KOPT-K1 (cell line): ENCODE data around the gene ZNF217.
"Not testable (repeated sequence)": the region's sequence is repeated elsewhere in the genome, so short reads cannot be mapped to it uniquely, and the experiment has no call there.

Source experiments
- H3K27ac ChIP-seq: fragments of 200-600 bp; sonication (generic); 2 replicates; pipeline ENCODE4 v1.5.1; 2016; ENCODE audit warnings: antibody characterized with exemption, mild to moderate bottlenecking, low read depth, low read length; ENCODE audit not compliant: poor library complexity, severe bottlenecking
- H3K36me3 ChIP-seq: fragments of 200-600 bp; sonication (generic); 2 replicates; pipeline ENCODE4 v1.5.1; 2017; ENCODE audit warnings: antibody characterized with exemption, mild to moderate bottlenecking, low read length, moderate library complexity; ENCODE audit not compliant: insufficient read depth
- H3K9me3 ChIP-seq: fragments of 200-600 bp; sonication (generic); 2 replicates; pipeline ENCODE4 v1.5.1; 2017; ENCODE audit warnings: antibody characterized with exemption, low read length, mild to moderate bottlenecking; ENCODE audit not compliant: insufficient read depth, poor library complexity, severe bottlenecking

The ZNF217 gene

GRCh38 chr20:53584550-53584913 is 9.1 kb downstream of the ZNF217 start:
- H3K9me3 ChIP-seq, H3K27ac ChIP-seq: not testable (repeated sequence)
- peaks cover 36% of the 10 kb centered on the region for H3K36me3 ChIP-seq

- peaks cover 41% of the 10 kb centered on the region for H3K36me3 ChIP-seq
- not testable (repeated sequence) for H3K27ac ChIP-seq, H3K9me3 ChIP-seq
Measured at GRCh38 chr20:53583660-53584549, 9.7 kb downstream of the ZNF217 start.

GRCh38 chr20:53582574-53583351 is 10.9 kb downstream of the ZNF217 start:
- H3K9me3 ChIP-seq, result no peaks in the 10 kb centered on the region
- peaks cover 52% of the 10 kb centered on the region for H3K36me3 ChIP-seq
- peak overlapping the region; percentile 20 for H3K27ac ChIP-seq

- no peaks in the 10 kb centered on the region for H3K9me3 ChIP-seq
- peaks cover 58% of the 10 kb centered on the region for H3K36me3 ChIP-seq
- H3K27ac ChIP-seq, result peak overlapping the region; percentile 20
Measured at GRCh38 chr20:53582251-53582570, 11.4 kb downstream of the ZNF217 start.

- H3K27ac ChIP-seq, result peak overlapping the region; percentile 20
- peaks cover 63% of the 10 kb centered on the region for H3K36me3 ChIP-seq
Measured at GRCh38 chr20:53581444-53582250, 12.0 kb downstream of the ZNF217 start.

GRCh38 chr20:53580376-53581111 is 13.1 kb downstream of the ZNF217 start:
- H3K36me3 ChIP-seq, result peaks cover 74% of the 10 kb centered on the region
- H3K27ac ChIP-seq, result peak overlapping the region; percentile 32
- H3K9me3 ChIP-seq, result no peaks in the 10 kb centered on the region

More at GRCh38 chr20:53581444-53582250, 12.0 kb downstream of the ZNF217 start:
- H3K9me3 ChIP-seq, result no peaks in the 10 kb centered on the region

- no peaks in the 10 kb centered on the region for H3K9me3 ChIP-seq
- peak overlapping the region; percentile 32 for H3K27ac ChIP-seq
- H3K36me3 ChIP-seq, result peaks cover 82% of the 10 kb centered on the region
Measured at GRCh38 chr20:53579581-53580375, 13.9 kb downstream of the ZNF217 start.

- Histone ChIP-seq H3K27ac (peak overlapping the region; percentile 38), H3K36me3 (peaks cover 88% of the 10 kb centered on the region)
Measured at GRCh38 chr20:53579266-53579580, 14.4 kb downstream of the ZNF217 start.

GRCh38 chr20:53578492-53579222 is 15.0 kb downstream of the ZNF217 start:
- no peaks in the 10 kb centered on the region for H3K9me3 ChIP-seq
- H3K36me3 ChIP-seq, result peaks cover 93% of the 10 kb centered on the region
- peak overlapping the region; percentile 38 for H3K27ac ChIP-seq

More at GRCh38 chr20:53579266-53579580, 14.4 kb downstream of the ZNF217 start:
- no peaks in the 10 kb centered on the region for H3K9me3 ChIP-seq

- Histone ChIP-seq H3K27ac (no peak overlapping the region), H3K9me3 (no peaks in the 10 kb centered on the region), H3K36me3 (peaks cover 99% of the 10 kb centered on the region)
Measured at GRCh38 chr20:53576586-53577318, 16.9 kb downstream of the ZNF217 start.

GRCh38 chr20:53576195-53576580 is 17.5 kb downstream of the ZNF217 start:
- no peak overlapping the region for H3K27ac ChIP-seq
- H3K36me3 ChIP-seq, result peaks cover 99% of the 10 kb centered on the region
- no peaks in the 10 kb centered on the region for H3K9me3 ChIP-seq

GRCh38 chr20:53575481-53576194 is 18.0 kb downstream of the ZNF217 start:
- Histone ChIP-seq H3K36me3 (peaks cover 99% of the 10 kb centered on the region), H3K27ac (no peak overlapping the region), H3K9me3 (no peaks in the 10 kb centered on the region)
